Gastrocnemius medialis (tissue), 4 donors: ENCODE data around the gene CDH4.

Source experiments
- CTCF ChIP-seq, 5 experiments: fragments of 450-650 bp in 3 of 5; fragments of 200-600 bp in 2 of 5; sonication (generic) in 2 of 5; IDR thresholded peaks in 4 of 5; conservative IDR thresholded peaks in 1 of 5; 1 replicate in 4 of 5; 2 replicates in 1 of 5; pipeline ENCODE4 v1.5.1; 2016 to 2019; ENCODE audit warnings: antibody characterized with exemption in 5 of 5, mild to moderate bottlenecking in 3 of 5, moderate library complexity in 3 of 5
- POLR2A ChIP-seq, 2 donors: fragments of 450-650 bp; IDR thresholded peaks; one replicate each; pipeline ENCODE4 v1.6.1; 2017; ENCODE audit warnings: antibody characterized with exemption in 2 of 2, mild to moderate bottlenecking in 2 of 2, moderate library complexity in 2 of 2

- TF ChIP-seq CTCF (IDR thresholded peaks at IDR 0.05 in 4 of 5, conservative IDR thresholded peaks at IDR 0.05 in 1 of 5) = no peak
- no peak for TF ChIP-seq POLR2A (IDR thresholded peaks at IDR 0.05)
These were observed 521.0 kb downstream of the CDH4 start for GRCh38 chr20:61772828-61773631.
